ENCODE data around the gene IGFN1.

The IGFN1 gene

DNA sequence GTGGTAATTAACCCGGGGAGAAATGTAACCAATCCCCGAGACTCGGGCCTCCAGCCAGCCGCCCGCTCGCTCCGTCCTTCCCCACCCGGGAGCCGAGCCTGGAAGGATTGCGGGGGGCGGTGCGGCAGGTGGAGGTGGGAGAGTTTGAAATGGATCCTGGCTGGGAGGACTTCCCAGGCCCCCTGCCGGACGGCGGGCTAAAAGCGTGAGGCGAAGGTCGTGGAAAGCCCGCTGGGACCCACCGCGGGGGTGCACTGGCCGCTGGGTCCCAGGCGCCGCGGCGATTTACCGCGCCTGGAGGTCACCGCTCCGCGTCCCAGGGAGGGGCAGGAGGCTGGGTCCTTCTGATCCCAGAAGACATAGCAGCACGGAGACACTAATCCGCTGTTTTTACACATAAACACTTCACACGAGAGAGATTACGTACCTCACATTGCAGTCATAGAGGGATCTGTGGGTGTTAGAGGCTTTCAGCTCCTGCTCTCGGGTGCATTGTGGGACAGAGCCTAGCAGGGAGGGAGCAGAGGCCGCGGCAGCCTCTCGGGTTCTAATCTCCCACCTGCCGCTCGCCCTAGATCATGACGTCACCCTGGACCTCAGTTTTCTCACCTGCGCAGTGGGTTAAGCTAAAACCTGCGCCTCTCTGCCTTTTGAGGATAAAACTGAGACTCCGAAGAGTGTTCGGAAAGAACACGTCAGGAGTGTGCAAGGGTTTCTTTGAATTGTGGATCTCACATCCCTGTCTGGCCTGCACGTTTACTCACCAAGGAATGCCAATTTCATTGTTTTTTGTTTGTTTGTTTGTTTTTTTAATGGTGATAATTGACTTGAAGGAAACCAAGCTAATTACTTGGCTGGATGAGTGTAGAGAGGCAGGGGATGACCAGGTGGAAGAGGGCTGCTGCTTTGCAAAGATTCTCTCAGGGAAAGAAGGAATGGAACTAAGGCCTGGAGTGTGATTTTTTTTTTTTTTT is 19.3 kb upstream of the IGFN1 start:
- TF ChIP-seq, protein P1, sequence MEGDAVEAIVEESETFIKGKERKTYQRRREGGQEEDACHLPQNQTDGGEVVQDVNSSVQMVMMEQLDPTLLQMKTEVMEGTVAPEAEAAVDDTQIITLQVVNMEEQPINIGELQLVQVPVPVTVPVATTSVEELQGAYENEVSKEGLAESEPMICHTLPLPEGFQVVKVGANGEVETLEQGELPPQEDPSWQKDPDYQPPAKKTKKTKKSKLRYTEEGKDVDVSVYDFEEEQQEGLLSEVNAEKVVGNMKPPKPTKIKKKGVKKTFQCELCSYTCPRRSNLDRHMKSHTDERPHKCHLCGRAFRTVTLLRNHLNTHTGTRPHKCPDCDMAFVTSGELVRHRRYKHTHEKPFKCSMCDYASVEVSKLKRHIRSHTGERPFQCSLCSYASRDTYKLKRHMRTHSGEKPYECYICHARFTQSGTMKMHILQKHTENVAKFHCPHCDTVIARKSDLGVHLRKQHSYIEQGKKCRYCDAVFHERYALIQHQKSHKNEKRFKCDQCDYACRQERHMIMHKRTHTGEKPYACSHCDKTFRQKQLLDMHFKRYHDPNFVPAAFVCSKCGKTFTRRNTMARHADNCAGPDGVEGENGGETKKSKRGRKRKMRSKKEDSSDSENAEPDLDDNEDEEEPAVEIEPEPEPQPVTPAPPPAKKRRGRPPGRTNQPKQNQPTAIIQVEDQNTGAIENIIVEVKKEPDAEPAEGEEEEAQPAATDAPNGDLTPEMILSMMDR (IDR thresholded peaks at IDR 0.05; ENCODE audit: borderline replicate concordance, insufficient read depth, low read depth, low read length) = peak; percentile 62
- H3K4me3 ChIP-seq (ENCODE audit: low read depth, low read length) = peak overlapping the region; percentile 39

DNA sequence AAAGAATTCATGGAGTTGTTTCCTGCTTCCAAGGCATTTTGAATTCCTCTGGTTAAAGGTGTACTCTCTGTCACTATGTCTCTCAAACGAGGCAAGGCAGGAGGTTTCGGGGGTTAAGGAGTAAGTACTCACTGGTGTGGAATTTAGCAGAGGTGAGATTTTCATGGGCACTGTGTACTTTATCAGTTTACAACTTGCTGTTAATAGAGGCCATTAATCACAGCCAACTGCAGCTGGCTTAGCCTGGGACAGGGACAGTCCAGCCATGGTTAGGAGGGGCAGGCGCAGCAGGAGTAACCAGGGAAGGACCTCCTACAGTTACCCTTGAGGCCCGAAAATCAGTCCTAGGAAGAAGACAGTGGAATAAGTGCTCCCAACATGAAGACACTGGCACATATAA is 18.3 kb upstream of the IGFN1 start:
- H3K4me3 ChIP-seq (ENCODE audit: low read depth, low read length) = no peak overlapping the region
- TF ChIP-seq, protein P1 (IDR thresholded peaks at IDR 0.05; ENCODE audit: borderline replicate concordance, insufficient read depth, low read depth, low read length) = no peak

DNA sequence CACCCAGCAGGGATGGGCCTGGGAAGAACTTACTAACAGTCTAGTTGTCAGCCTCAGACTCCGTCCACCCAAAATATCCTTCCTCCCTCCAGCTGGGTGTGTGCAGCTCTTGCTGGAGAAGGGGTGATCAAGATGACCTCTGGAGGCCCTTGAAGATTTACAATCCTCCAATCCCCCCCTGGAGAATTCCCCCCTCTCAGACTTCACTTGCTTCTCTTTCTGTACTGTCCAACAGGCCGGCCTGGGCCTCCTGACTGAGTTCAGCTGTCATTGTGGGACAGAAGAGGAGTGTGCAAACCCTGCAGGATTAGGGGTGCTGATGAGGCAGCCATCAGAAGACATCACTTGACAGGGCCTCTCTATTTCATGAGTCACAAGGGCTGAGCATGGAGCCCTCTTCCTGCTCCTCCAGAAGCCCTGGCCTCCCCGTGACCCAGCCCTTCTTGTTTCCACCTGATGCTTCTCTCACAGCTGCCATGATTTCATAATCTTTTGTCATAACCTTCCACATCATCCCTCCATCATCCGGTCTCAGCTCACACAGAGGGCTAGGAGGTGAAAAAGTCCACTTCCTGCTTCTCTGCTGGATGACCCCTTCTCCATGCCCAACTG is 17.5 kb upstream of the IGFN1 start:
- TF ChIP-seq, protein P1 (IDR thresholded peaks at IDR 0.05; ENCODE audit: borderline replicate concordance, insufficient read depth, low read depth, low read length) = no peak
- no peak overlapping the region for H3K4me3 ChIP-seq (ENCODE audit: low read depth, low read length)

DNA sequence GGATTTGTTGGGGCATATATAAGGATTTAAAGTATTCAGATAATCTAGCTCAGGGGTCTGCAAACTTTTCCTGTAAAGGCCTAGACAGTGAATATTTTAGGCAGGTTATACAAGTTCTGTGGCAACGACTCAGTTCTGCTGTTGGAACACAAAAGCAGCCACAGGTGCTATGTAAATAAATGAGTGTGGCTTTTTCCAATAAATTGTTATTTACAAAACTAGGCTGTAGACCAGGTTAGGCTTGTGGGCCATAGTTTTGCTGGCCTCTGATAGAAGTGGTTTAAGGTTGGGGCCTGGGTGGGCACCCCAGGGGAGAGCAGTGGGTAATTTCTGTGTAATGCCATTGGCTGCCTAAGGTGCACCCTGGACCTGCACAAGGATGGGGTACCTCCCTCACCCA is 16.9 kb upstream of the IGFN1 start:
- H3K4me3 ChIP-seq (ENCODE audit: low read depth, low read length) = no peak overlapping the region
- TF ChIP-seq, protein P1 (IDR thresholded peaks at IDR 0.05; ENCODE audit: borderline replicate concordance, insufficient read depth, low read depth, low read length) = no peak

DNA sequence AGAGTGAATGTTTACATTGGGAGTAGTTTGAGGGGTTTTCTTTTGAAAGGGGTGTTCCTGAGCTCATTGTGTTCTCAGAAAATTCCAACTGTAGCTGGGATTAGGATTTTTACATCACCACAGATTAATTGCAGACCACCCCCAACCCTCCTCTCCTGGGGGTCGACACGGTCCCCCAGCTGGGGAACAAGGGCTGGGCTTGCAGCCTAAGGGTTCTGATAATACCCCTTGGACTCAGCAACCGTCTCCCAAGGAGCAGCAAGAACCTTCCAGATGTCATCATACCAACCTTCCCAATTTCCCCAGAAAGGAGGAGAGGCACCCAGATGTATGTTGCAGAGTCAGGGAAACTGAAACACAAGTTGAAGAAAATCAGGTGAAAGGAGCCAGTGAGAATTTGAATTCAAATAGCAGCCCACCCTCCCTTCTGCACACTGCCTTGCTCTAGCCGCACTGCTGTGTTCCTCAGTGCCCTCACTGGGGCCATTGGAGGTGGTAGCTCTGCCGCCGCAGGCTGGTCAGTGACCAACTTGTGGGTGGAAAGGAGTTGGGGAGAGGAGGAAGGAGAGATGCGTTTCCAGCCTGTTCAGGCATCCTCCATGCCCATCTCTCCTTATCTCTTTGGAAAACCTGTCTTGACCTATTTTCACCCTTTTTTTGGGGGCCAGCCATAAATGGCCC is 14.7 kb upstream of the IGFN1 start:
- TF ChIP-seq, protein P1 (IDR thresholded peaks at IDR 0.05; ENCODE audit: borderline replicate concordance, insufficient read depth, low read depth, low read length) = no peak
- no peak overlapping the region for H3K4me3 ChIP-seq (ENCODE audit: low read depth, low read length)

DNA sequence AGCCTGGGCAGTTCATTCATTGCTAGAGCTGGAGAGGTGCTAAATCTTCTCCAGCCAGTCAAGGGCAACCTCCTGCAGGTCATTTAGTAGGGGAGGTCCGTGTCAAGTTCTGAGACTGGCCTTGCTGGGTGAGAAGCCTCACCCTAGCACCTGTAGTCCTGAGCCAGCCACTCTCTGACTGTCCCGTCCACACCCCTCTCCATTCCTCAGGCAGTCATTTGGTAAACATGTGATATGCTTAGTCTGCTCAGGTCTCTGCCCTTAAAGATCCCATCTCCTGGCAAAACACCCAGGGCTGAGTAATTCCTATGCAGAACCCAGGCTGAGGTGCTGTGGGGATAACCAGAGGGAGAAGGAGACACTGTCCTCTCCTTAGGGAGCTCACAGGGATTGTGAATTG is 13.7 kb upstream of the IGFN1 start:
- no peak overlapping the region for H3K4me3 ChIP-seq (ENCODE audit: low read depth, low read length)
- TF ChIP-seq, protein P1 (IDR thresholded peaks at IDR 0.05; ENCODE audit: borderline replicate concordance, insufficient read depth, low read depth, low read length) = no peak

All from GM12875 (cell line).